K562 (cell line): ENCODE data around the gene GALNT18. TPM values are rescaled to one million over a fixed set of nuclear protein-coding genes. Genes with fewer than 3 reads are reported as not detected.

Experiments used
- ATAC-seq: fragments of 200-7000 bp; cut with Tn5 transposase; 3 replicates; pipeline ENCODE4 v1.9.1; 2020; ENCODE audit warnings: moderate library complexity
- BruUV-seq: library from RNA; stranded (reverse); fragments of 400-500 nt; replicated peaks from 2 replicates; lab custom pipeline; 2021; lab: Mats Ljungman, UMichigan
- CTCF ChIA-PET: fragments of 300-600 bp; formaldehyde crosslinking; extraction: SDS; loops from one replicate; lab custom pipeline; 2021; ENCODE audit warnings: low intra/inter-chr PET ratio; lab: Yijun Ruan, JAX
- POLR2A ChIA-PET: fragments of 300-600, 350-650 bp; sonication (Branson Sonifier 250); formaldehyde crosslinking; extraction: SDS; loops from one replicate; lab custom pipeline; 2021; ENCODE audit warnings: antibody characterized with exemption, inconsistent platforms; lab: Yijun Ruan, JAX
- DNase-seq, 4 experiments: peaks; one replicate each; pipeline versions ENCODE4 v3.0.0 to v3.0.0-alpha.2; 2011 to 2018; ENCODE audit warnings: low spot score in 3 of 4, mixed read lengths in 3 of 4; ENCODE audit errors: extremely low read depth in 1 of 4
- FAIRE-seq: peaks from 2 replicates; lab custom pipeline; 2011; peaks lifted over from hg19 to GRCh38; lab: Jason Lieb, UNC
- H2AFZ ChIP-seq: 2 replicates; pipeline ENCODE4 v1.6.0; 2011; ENCODE audit warnings: low read depth, low read length, control low read depth, inconsistent platforms
- H3K27ac ChIP-seq: fragments of 200-600 bp; 3 replicates; pipeline ENCODE4 v1.8.0; 2011; ENCODE audit warnings: low read depth, mild to moderate bottlenecking, control low read depth, inconsistent platforms, low read length, moderate library complexity, mixed read lengths; ENCODE audit errors: extremely low read depth
- H3K27me3 ChIP-seq, 2 experiments: fragments of 300-600 bp in 1 of 2; 2 replicates in 1 of 2; 3 replicates in 1 of 2; pipeline versions ENCODE4 v1.6.0 to v1.8.0; 2011; ENCODE audit warnings: inconsistent platforms in 2 of 2, low read length in 2 of 2, mild to moderate bottlenecking in 1 of 2, mixed read lengths in 1 of 2, moderate library complexity in 1 of 2; ENCODE audit not compliant: control insufficient read depth in 2 of 2, insufficient read depth in 2 of 2
- H3K36me3 ChIP-seq: fragments of 300-600 bp; 3 replicates; pipeline ENCODE4 v1.8.0; 2011; ENCODE audit warnings: mild to moderate bottlenecking, low read length, inconsistent platforms; ENCODE audit not compliant: control insufficient read depth, insufficient read depth
- H3K4me1 ChIP-seq, 2 experiments: fragments of 200-600 bp in 1 of 2; replicated peaks in 1 of 2; 2 replicates in 1 of 2; 3 replicates in 1 of 2; pipeline versions ENCODE4 v1.5.1 to v1.8.0; 2011; ENCODE audit warnings: inconsistent platforms in 2 of 2, low read length in 2 of 2, mild to moderate bottlenecking in 1 of 2, mixed read lengths in 1 of 2, moderate library complexity in 1 of 2; ENCODE audit not compliant: control insufficient read depth in 2 of 2, insufficient read depth in 2 of 2
- H3K4me2 ChIP-seq: 2 replicates; pipeline ENCODE4 v1.6.1; 2011; ENCODE audit warnings: low read length, control low read depth, inconsistent platforms, mixed read lengths; ENCODE audit not compliant: insufficient read depth
- H3K4me3 ChIP-seq: fragments of 200-600 bp; sonication (generic), shearing (Covaris generic); 2 replicates; pipeline ENCODE4 v1.5.1; 2016; ENCODE audit warnings: control low read depth, inconsistent platforms
- H3K79me2 ChIP-seq: fragments of 200-600 bp; 3 replicates; pipeline ENCODE4 v1.8.0; 2011; ENCODE audit warnings: low read length, inconsistent platforms; ENCODE audit not compliant: control insufficient read depth, insufficient read depth
- H3K9ac ChIP-seq, 2 experiments: 2 replicates each; pipeline versions ENCODE4 v1.6.0 to v1.6.1; 2011; ENCODE audit warnings: low read depth in 2 of 2, low read length in 2 of 2, control low read depth in 1 of 2, inconsistent platforms in 1 of 2, mild to moderate bottlenecking in 1 of 2, mixed read lengths in 1 of 2; ENCODE audit not compliant: insufficient read depth in 1 of 2
- H3K9me1 ChIP-seq: one replicate; pipeline ENCODE4 v1.6.0; 2011; ENCODE audit warnings: inconsistent platforms, mild to moderate bottlenecking, low read length, moderate library complexity; ENCODE audit not compliant: control insufficient read depth, insufficient read depth
- H3K9me3 ChIP-seq: replicated peaks from 2 replicates; pipeline ENCODE4 v1.5.1; 2011; ENCODE audit warnings: low read depth, low read length, inconsistent platforms; ENCODE audit not compliant: control insufficient read depth, insufficient read depth
- H4K20me1 ChIP-seq: replicated peaks from 2 replicates; pipeline ENCODE4 v1.6.1; 2011; ENCODE audit warnings: low read length, inconsistent platforms, mixed read lengths; ENCODE audit not compliant: control insufficient read depth, insufficient read depth
- ATF7 ChIP-seq: fragments of 450-650 bp; IDR thresholded peaks from 2 replicates; pipeline ENCODE4 v1.7.1; 2014; ENCODE audit warnings: mild to moderate bottlenecking, moderate library complexity
- ESRRA ChIP-seq: fragments of 450-650 bp; IDR thresholded peaks from 2 replicates; pipeline ENCODE4 v1.6.1; 2014; ENCODE audit warnings: low read depth, mild to moderate bottlenecking, moderate library complexity, borderline replicate concordance
- GATA2 ChIP-seq: sonication (generic); formaldehyde crosslinking; IDR thresholded peaks from 2 replicates; pipeline ENCODE4 v1.4.0; 2020; ENCODE audit warnings: mild to moderate bottlenecking, missing genetic modification reagents
- KLF16 ChIP-seq: IDR thresholded peaks from 2 replicates; pipeline ENCODE4 v1.6.1; 2016; ENCODE audit warnings: antibody characterized with exemption
- MBD2 ChIP-seq: sonication (generic); IDR thresholded peaks from 2 replicates; pipeline ENCODE4 v1.6.1; 2016; ENCODE audit warnings: low read depth, borderline replicate concordance
- MTA2 ChIP-seq: fragments of 450-650 bp; IDR thresholded peaks from 2 replicates; pipeline ENCODE4 v1.6.1; 2016; ENCODE audit warnings: low read depth
- NCOR1 ChIP-seq: fragments of 450-650 bp; IDR thresholded peaks from 2 replicates; pipeline ENCODE4 v1.6.1; 2016; ENCODE audit warnings: mild to moderate bottlenecking, moderate library complexity
- SAFB ChIP-seq: fragments of 200-400 bp; formaldehyde crosslinking; IDR thresholded peaks from 2 replicates; pipeline ENCODE4 v1.6.1; 2017; ENCODE audit warnings: low read depth, low read length, borderline replicate concordance
- SRF ChIP-seq, 2 experiments: fragments of 250-450, 450-650 bp in 1 of 2; sonication (Bioruptor Pico) in 1 of 2; sonication (generic) in 1 of 2; formaldehyde crosslinking; IDR thresholded peaks; 2 replicates each; pipeline versions ENCODE4 v1.5.0 to v1.5.1; 2020 to 2022; ENCODE audit warnings: mild to moderate bottlenecking in 1 of 2, missing genetic modification reagents in 1 of 2
- TCFL5 ChIP-seq: fragments of 250-450 bp; sonication (Bioruptor Pico); conservative IDR thresholded peaks from 2 replicates; pipeline ENCODE4 v1.6.1; 2021; ENCODE audit warnings: mild to moderate bottlenecking, moderate library complexity, matching md5 sums
- ZNF3 ChIP-seq: fragments of 250-450 bp; sonication (Bioruptor Pico); IDR thresholded peaks from 2 replicates; pipeline ENCODE4 v1.5.0; 2021; ENCODE audit warnings: mild to moderate bottlenecking, moderate library complexity
- ZNF431 ChIP-seq: sonication (generic); formaldehyde crosslinking; IDR thresholded peaks from 2 replicates; pipeline ENCODE4 v1.8.0; 2022; ENCODE audit warnings: mild to moderate bottlenecking, missing genetic modification reagents
- WGBS: fragments of 100-300 bp; shearing (Covaris generic); methylation state at CpG from one replicate; pipeline ENCODE4 v1.1.6; 2016; ENCODE audit warnings: low coverage, mixed read lengths; ENCODE audit not compliant: insufficient coverage; ENCODE audit errors: missing lambda C conversion rate; 5-methylcytosine and 5-hydroxymethylcytosine counted together
- in situ Hi-C: fragments of 300-500 bp; cut with MboI; formaldehyde crosslinking; loops from 4 replicates; pipeline ENCODE4 v1.15.0; 2018; ENCODE audit warnings: inconsistent platforms, mixed read lengths
- intact Hi-C: fragments of 100-400 bp; cut with micrococcal nuclease; formaldehyde crosslinking; loops from 2 replicates; pipeline ENCODE4 v1.14.2; 2022
- polyA plus RNA-seq, 8 experiments: library from polyadenylated mRNA; depleted of rRNA in 4 of 8; stranded (reverse) in 5 of 8; unstranded in 3 of 8; fragments of >200 nt; fragmentation: Nextera tagmentation in 2 of 8; fragmentation: Illumina TruSeq in 1 of 8; extraction: Ambion mirVana in 2 of 8; extraction: Trizol in 1 of 8; gene quantifications; 2 replicates each; pipeline versions ENCODE4 v1.2.1 to v1.2.3, GENCODE V29; 2011 to 2014; ENCODE audit warnings: inconsistent platforms in 1 of 8, missing spikeins in 1 of 8
- total RNA-seq, 7 experiments: library from RNA; depleted of rRNA in 6 of 7; stranded (reverse); fragments of >200 nt in 6 of 7; fragmentation: Illumina TruSeq in 2 of 7; extraction: Trizol in 2 of 7; gene quantifications; 2 replicates each; pipeline versions ENCODE4 v1.2.1 to v1.2.3, GENCODE V29; 2011 to 2021; ENCODE audit warnings: low replicate concordance in 1 of 7
- TF ChIP-seq, protein P1 (sequence below), 2 experiments: IDR thresholded peaks in 1 of 2; conservative IDR thresholded peaks in 1 of 2; 2 replicates each; pipeline ENCODE4 v1.6.1; 2016; ENCODE audit warnings: low read depth in 2 of 2, mild to moderate bottlenecking in 1 of 2, missing compliant biosample characterization in 1 of 2, missing genetic modification characterization in 1 of 2, moderate library complexity in 1 of 2
- TF ChIP-seq, protein P2 (sequence below): sonication (generic); formaldehyde crosslinking; IDR thresholded peaks from 2 replicates; pipeline ENCODE4 v1.8.1; 2023; ENCODE audit warnings: mild to moderate bottlenecking, missing genetic modification reagents
- TF ChIP-seq, protein P3 (sequence below): sonication (generic); formaldehyde crosslinking; IDR thresholded peaks from 2 replicates; pipeline ENCODE4 v1.8.0; 2022; ENCODE audit warnings: mild to moderate bottlenecking, missing genetic modification reagents, borderline replicate concordance

The GALNT18 gene
- total and polyA plus RNA-seq, 9 of the 15 experiments (the other 6 are each of a cell fraction or from before 2014, with no cell fraction given), result not detected

DNA sequence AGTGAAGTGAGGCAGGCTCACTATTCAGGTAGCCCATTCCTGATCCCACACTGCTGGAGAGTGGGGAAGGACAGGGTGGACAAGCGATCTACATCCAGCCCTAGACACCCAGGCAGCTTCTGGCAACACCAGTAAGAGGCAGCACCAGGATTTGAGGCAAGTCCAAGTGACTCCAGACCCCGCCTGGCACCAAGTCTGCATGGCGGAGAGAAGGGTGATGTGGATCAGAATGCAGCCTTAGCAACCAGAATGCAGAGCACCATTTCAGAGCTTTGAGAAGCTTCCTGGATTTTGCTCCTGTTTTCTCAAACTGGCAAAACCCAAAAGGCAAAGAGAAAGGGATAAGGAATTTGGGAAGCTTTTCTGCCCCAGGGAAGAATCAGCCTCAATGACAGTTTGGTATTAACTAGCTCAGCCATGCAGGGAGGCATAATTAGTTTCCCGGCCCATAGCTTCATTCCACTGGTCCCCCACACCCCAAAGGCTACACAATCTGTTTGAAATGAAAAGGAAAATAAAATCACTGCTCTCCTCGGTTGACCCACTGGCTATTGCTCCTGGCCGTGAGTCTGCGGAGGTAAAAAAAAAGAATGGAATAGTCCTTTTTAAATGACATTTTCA lies 17.3 kb downstream of the GALNT18 start:
- DNase-seq (no peak), ATAC-seq (no peak), FAIRE-seq (no peak)
- 7% methylated on average over 7 of the region's 7 CpGs for WGBS
- Histone ChIP-seq H2AFZ (no peak overlapping the region), H3K9me1 (no peaks in the 10 kb centered on the region), H3K79me2 (no peaks in the 10 kb centered on the region), H3K9me3 (no peaks in the 10 kb centered on the region), H3K4me3 (no peak overlapping the region), H3K36me3 (no peaks in the 10 kb centered on the region), H3K9ac (no peak overlapping the region), H4K20me1 (0 out of 2 replicates have a peak, but pooled peaks cover 4% of the 10 kb centered on the region), H3K27me3 (peaks cover 3 to 28% of the 10 kb centered on the region in 2 experiments; a peak in 4 of 5 replicates), H3K4me1 (no peaks in the 10 kb centered on the region), H3K4me2 (no peak overlapping the region), H3K27ac (no peak overlapping the region)
- no TSS peak for BruUV-seq
- ChIA-PET CTCF (no interaction called here), POLR2A (interaction anchor here (0.5 to 1.4 kb wide), 3 partner anchors 55 to 1160 kb away, joined by 3 to 4 read pairs (median 3); no protein-coding TSS in a partner anchor)
- in situ Hi-C loops, result no loop called here
- intact Hi-C loops, result no loop called here
- TF ChIP-seq KLF16 (no peak), GATA2 (no peak), ATF7 (no peak), SRF (CRISPR knock-in tag; IDR thresholded peaks at IDR 0.05) (no peak), SAFB (no peak), ZNF431 (no peak), ZNF3 (CRISPR knock-in tag) (no peak), ESRRA (no peak), TCFL5 (CRISPR knock-in tag) (no peak), MBD2 (no peak), NCOR1 (no peak), MTA2 (no peak)
- TF ChIP-seq, protein P1, sequence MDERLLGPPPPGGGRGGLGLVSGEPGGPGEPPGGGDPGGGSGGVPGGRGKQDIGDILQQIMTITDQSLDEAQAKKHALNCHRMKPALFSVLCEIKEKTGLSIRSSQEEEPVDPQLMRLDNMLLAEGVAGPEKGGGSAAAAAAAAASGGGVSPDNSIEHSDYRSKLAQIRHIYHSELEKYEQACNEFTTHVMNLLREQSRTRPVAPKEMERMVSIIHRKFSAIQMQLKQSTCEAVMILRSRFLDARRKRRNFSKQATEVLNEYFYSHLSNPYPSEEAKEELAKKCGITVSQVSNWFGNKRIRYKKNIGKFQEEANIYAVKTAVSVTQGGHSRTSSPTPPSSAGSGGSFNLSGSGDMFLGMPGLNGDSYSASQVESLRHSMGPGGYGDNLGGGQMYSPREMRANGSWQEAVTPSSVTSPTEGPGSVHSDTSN (CRISPR knock-in tag; IDR thresholded peaks at IDR 0.05; ENCODE audit: low read depth), result no peak
- TF ChIP-seq, protein P1 (tag; conservative IDR thresholded peaks at IDR 0.05; ENCODE audit: low read depth), result no peak
- TF ChIP-seq, protein P2, sequence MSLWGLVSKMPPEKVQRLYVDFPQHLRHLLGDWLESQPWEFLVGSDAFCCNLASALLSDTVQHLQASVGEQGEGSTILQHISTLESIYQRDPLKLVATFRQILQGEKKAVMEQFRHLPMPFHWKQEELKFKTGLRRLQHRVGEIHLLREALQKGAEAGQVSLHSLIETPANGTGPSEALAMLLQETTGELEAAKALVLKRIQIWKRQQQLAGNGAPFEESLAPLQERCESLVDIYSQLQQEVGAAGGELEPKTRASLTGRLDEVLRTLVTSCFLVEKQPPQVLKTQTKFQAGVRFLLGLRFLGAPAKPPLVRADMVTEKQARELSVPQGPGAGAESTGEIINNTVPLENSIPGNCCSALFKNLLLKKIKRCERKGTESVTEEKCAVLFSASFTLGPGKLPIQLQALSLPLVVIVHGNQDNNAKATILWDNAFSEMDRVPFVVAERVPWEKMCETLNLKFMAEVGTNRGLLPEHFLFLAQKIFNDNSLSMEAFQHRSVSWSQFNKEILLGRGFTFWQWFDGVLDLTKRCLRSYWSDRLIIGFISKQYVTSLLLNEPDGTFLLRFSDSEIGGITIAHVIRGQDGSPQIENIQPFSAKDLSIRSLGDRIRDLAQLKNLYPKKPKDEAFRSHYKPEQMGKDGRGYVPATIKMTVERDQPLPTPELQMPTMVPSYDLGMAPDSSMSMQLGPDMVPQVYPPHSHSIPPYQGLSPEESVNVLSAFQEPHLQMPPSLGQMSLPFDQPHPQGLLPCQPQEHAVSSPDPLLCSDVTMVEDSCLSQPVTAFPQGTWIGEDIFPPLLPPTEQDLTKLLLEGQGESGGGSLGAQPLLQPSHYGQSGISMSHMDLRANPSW (CRISPR knock-in tag), result no peak
- TF ChIP-seq, protein P3, sequence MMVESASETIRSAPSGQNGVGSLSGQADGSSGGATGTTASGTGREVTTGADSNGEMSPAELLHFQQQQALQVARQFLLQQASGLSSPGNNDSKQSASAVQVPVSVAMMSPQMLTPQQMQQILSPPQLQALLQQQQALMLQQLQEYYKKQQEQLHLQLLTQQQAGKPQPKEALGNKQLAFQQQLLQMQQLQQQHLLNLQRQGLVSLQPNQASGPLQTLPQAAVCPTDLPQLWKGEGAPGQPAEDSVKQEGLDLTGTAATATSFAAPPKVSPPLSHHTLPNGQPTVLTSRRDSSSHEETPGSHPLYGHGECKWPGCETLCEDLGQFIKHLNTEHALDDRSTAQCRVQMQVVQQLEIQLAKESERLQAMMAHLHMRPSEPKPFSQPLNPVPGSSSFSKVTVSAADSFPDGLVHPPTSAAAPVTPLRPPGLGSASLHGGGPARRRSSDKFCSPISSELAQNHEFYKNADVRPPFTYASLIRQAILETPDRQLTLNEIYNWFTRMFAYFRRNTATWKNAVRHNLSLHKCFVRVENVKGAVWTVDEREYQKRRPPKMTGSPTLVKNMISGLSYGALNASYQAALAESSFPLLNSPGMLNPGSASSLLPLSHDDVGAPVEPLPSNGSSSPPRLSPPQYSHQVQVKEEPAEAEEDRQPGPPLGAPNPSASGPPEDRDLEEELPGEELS (CRISPR knock-in tag), result no peak
